GM19467 (cell line): Measurements from ENCODE around the gene CPEB4.

Experiments used
- ATAC-seq: cut with Tn5 transposase; IDR thresholded peaks from one replicate; pipeline ENCODE4 v1.9.1; 2021; ENCODE audit warnings: mild to moderate bottlenecking, moderate library complexity; ENCODE audit not compliant: unreplicated experiment

The CPEB4 gene

GRCh38 chr5:173971681-173972345 is 83.7 kb downstream of the CPEB4 start:
- ATAC-seq: no peak

- no peak for ATAC-seq
Measured at GRCh38 chr5:173972607-173972924, 84.4 kb downstream of the CPEB4 start.

- ATAC-seq: no peak
Measured at GRCh38 chr5:173972925-173973615, 84.9 kb downstream of the CPEB4 start.

- ATAC-seq: no peak
Measured at GRCh38 chr5:173973616-173973969, 85.4 kb downstream of the CPEB4 start.

GRCh38 chr5:173974688-173975239 is 86.6 kb downstream of the CPEB4 start:
- ATAC-seq: no peak

- no peak for ATAC-seq
Measured at GRCh38 chr5:173981185-173981761, 93.1 kb downstream of the CPEB4 start.

- ATAC-seq: no peak
Measured at GRCh38 chr5:173984218-173984617, 96.1 kb downstream of the CPEB4 start.

- no peak for ATAC-seq
Measured at GRCh38 chr5:173988554-173989431, 100.6 kb downstream of the CPEB4 start, which contains the start of gene C5orf47. Gene C5orf47, plus strand, starts transcription at chr5:173989170. Its CDS starts 94 bp downstream, at chr5:173989264.

GRCh38 chr5:173989432-173990082 is 101.4 kb downstream of the CPEB4 start:
- no peak for ATAC-seq

- ATAC-seq: no peak
Measured at GRCh38 chr5:173997331-173997730, 109.2 kb downstream of the CPEB4 start.

- no peak for ATAC-seq
Measured at GRCh38 chr5:173998531-173998930, 110.4 kb downstream of the CPEB4 start.

- no peak for ATAC-seq
Measured at GRCh38 chr5:174000076-174000475, 111.9 kb downstream of the CPEB4 start.

- no peak for ATAC-seq
Measured at GRCh38 chr5:174003795-174004194, 115.6 kb downstream of the CPEB4 start.

- no peak for ATAC-seq
Measured at GRCh38 chr5:174008922-174009321, 120.8 kb downstream of the CPEB4 start.

GRCh38 chr5:174010365-174010764 is 122.2 kb downstream of the CPEB4 start:
- no peak for ATAC-seq

GRCh38 chr5:174011441-174011840 is 123.3 kb downstream of the CPEB4 start:
- no peak for ATAC-seq
